ENCODE results near the gene KDM5B.
"Not testable (repeated sequence)": the region's sequence is repeated elsewhere in the genome, so short reads cannot be mapped to it uniquely, and the experiment has no call there.

Gene KDM5B

GRCh38 chr1:202750024-202750423 is 58.2 kb downstream of the KDM5B start:
- TF ChIP-seq CTCF (conservative IDR thresholded peaks at IDR 0.05) = no peak
- H3K27ac ChIP-seq = no peak overlapping the region

- TF ChIP-seq CTCF (conservative IDR thresholded peaks at IDR 0.05) = no peak
These were observed 62.8 kb downstream of the KDM5B start for GRCh38 chr1:202745323-202745888.

GRCh38 chr1:202744770-202745169 is 63.5 kb downstream of the KDM5B start:
- H3K27ac ChIP-seq = not testable (repeated sequence)

More at GRCh38 chr1:202745323-202745888, 62.8 kb downstream of the KDM5B start:
- H3K27ac ChIP-seq = no peak overlapping the region

GRCh38 chr1:202742496-202742895 is 65.7 kb downstream of the KDM5B start:
- no peak overlapping the region for H3K27ac ChIP-seq
- no peak for TF ChIP-seq CTCF (conservative IDR thresholded peaks at IDR 0.05)

GRCh38 chr1:202733251-202733650 is 75.0 kb downstream of the KDM5B start:
- TF ChIP-seq CTCF (conservative IDR thresholded peaks at IDR 0.05) = no peak
- peak overlapping the region; percentile 32 for H3K27ac ChIP-seq

GRCh38 chr1:202728951-202729350 is 79.3 kb downstream of the KDM5B start:
- H3K27ac ChIP-seq = no peak overlapping the region
- TF ChIP-seq CTCF (conservative IDR thresholded peaks at IDR 0.05) = no peak

- TF ChIP-seq CTCF (conservative IDR thresholded peaks at IDR 0.05) = no peak
- no peak overlapping the region for H3K27ac ChIP-seq
These were observed 82.7 kb downstream of the KDM5B start for GRCh38 chr1:202725526-202725925.

GRCh38 chr1:202723708-202724107 is 84.5 kb downstream of the KDM5B start:
- TF ChIP-seq CTCF (conservative IDR thresholded peaks at IDR 0.05) = no peak
- no peak overlapping the region for H3K27ac ChIP-seq

GRCh38 chr1:202723046-202723445 is 85.2 kb downstream of the KDM5B start:
- not testable (repeated sequence) for H3K27ac ChIP-seq

Measured in VCaP (cell line).